ENCODE measurements around the gene HUS1. TPM values are rescaled to one million over a fixed set of nuclear protein-coding genes. Genes with fewer than 3 reads are reported as not detected.

The HUS1 gene
- total and polyA plus RNA-seq, 2 of the 4 experiments (the other 2 are of a cell fraction), result 16.2 to 18.3 TPM

GRCh38 chr7:48009257-48009656, 29.8 kb upstream of the HUS1 start:
- Histone ChIP-seq H3K9me1 (ENCODE audit: insufficient read depth, low read length) (peaks cover 4% of the 10 kb centered on the region; the same call in 1 of the 2 replicates), H2BK15ac (ENCODE audit: low read depth, low read length) (no peak overlapping the region), H2BK5ac (ENCODE audit: low read depth, low read length, poor library complexity, severe bottlenecking) (no peak overlapping the region), H3K27me3 (ENCODE audit: control insufficient read depth, insufficient read depth, low read length) (peaks cover 15% of the 10 kb centered on the region), H2AK5ac (ENCODE audit: low read depth, low read length) (no peak overlapping the region), H3K23ac (ENCODE audit: low read depth, low read length) (no peak overlapping the region), H3K79me1 (ENCODE audit: low read depth in 1 of 2, low read length in 2 of 2) (no peaks in the 10 kb centered on the region), H3K4me2 (ENCODE audit: low read depth, low read length) (no peak overlapping the region), H3K56ac (ENCODE audit: extremely low read depth, insufficient read depth, low read length) (no peak overlapping the region), H3K9ac (ENCODE audit: low read depth, low read length) (no peak overlapping the region), H4K20me1 (ENCODE audit: insufficient read depth, low read length) (no peaks in the 10 kb centered on the region), H2AFZ (replicated peaks; ENCODE audit: low read length, poor library complexity) (no peak overlapping the region), H4K5ac (ENCODE audit: low read depth, low read length) (no peak overlapping the region), H3K27ac (ENCODE audit: insufficient read depth, low read length) (no peak overlapping the region), H2AK9ac (replicated peaks; ENCODE audit: low read depth, low read length, poor library complexity) (no peak overlapping the region), H3K4me1 (ENCODE audit: control insufficient read depth, insufficient read depth, low read length) (peaks cover 9% of the 10 kb centered on the region), H3K9me3 (ENCODE audit: control insufficient read depth, insufficient read depth, low read length) (no peaks in the 10 kb centered on the region), H3K4ac (ENCODE audit: low read depth, low read length) (no peak overlapping the region), H4K91ac (ENCODE audit: insufficient read depth, low read depth, low read length) (no peak overlapping the region), H2BK20ac (ENCODE audit: low read depth, low read length) (no peak overlapping the region), H3K36me3 (ENCODE audit: control insufficient read depth, insufficient read depth, low read length) (no peaks in the 10 kb centered on the region), H3K18ac (ENCODE audit: low read depth, low read length) (no peak overlapping the region), H3K4me3 (ENCODE audit: insufficient read depth, low read depth, low read length) (no peak overlapping the region), H3K14ac (replicated peaks; ENCODE audit: low read depth, low read length) (no peak overlapping the region), H4K8ac (ENCODE audit: low read depth in 2 of 2, low read length in 2 of 2) (no peak overlapping the region), H2BK120ac (ENCODE audit: low read depth, low read length) (no peak overlapping the region)
- CTCF ChIA-PET, result interaction anchor here (0.7 kb wide), 1 partner anchor 68 kb away, joined by 3 read pairs; no protein-coding TSS in a partner anchor
- POLR2A ChIA-PET (ENCODE audit: unreplicated experiment), result no interaction called here
- dilution Hi-C loops (cut with HindIII; ENCODE audit: low sequenced_read_pairs, unreplicated experiment), result no loop called here
- BruUV-seq (replicated peaks), result no TSS peak
- DNase-seq, result no peak
- no peak for ATAC-seq (ENCODE audit: low read depth)
- TF ChIP-seq NFE2L2 (IDR thresholded peaks at IDR 0.05; ENCODE audit: low read depth, low read length) (no peak), CEBPB (IDR thresholded peaks at IDR 0.05; ENCODE audit: low read depth, low read length) (no peak), USF2 (IDR thresholded peaks at IDR 0.05; ENCODE audit: low read depth, low read length) (no peak), POLR2A (IDR thresholded peaks at IDR 0.05; ENCODE audit: low read depth, low read length) (no peak), FOS (IDR thresholded peaks at IDR 0.05; ENCODE audit: low read depth, low read length) (no peak), RFX5 (IDR thresholded peaks at IDR 0.05; ENCODE audit: low read depth, low read length) (no peak), CHD1 (IDR thresholded peaks at IDR 0.05; ENCODE audit: low read depth, low read length) (no peak), RAD21 (IDR thresholded peaks at IDR 0.05; ENCODE audit: low read length) (no peak), MXI1 (IDR thresholded peaks at IDR 0.05; ENCODE audit: borderline replicate concordance, low read depth, low read length) (no peak), ELK1 (IDR thresholded peaks at IDR 0.05; ENCODE audit: borderline replicate concordance, low read depth, low read length) (no peak), MAZ (IDR thresholded peaks at IDR 0.05; ENCODE audit: borderline replicate concordance, low read depth, low read length) (no peak), RCOR1 (IDR thresholded peaks at IDR 0.05; ENCODE audit: insufficient replicate concordance, low read length) (no peak), BHLHE40 (IDR thresholded peaks at IDR 0.05; ENCODE audit: low read depth, low read length) (no peak), CTCF (conservative IDR thresholded peaks at IDR 0.05; ENCODE audit: low read depth, low read length) (no peak), SMC3 (IDR thresholded peaks at IDR 0.05; ENCODE audit: low read depth, low read length) (no peak)
- WGBS, 2 experiments (ENCODE audit: extremely low coverage in 2 of 2, insufficient read length in 1 of 2), result no CpG with 5 or more reads among the region's 4 CpGs
- in situ Hi-C loops (cut with MboI; ENCODE audit: low sequenced_read_pairs), result no loop called here
- intact Hi-C loops (cut with micrococcal nuclease), result no loop called here
